Neural progenitor cell (in vitro differentiated cells): Measurements from ENCODE around the gene ROR2. TPM values are rescaled to one million over a fixed set of nuclear protein-coding genes. Genes with fewer than 3 reads are reported as not detected.
A peak's percentile ranks its signal among the peaks of the same experiment; 100 is the strongest.

Experiments used
- DNase-seq: peaks from one replicate; pipeline ENCODE4 v3.0.0-alpha.2; 2016; ENCODE audit warnings: low spot score
- H2AFZ ChIP-seq: fragments of 200-600 bp; sonication (generic); replicated peaks from 2 replicates; pipeline ENCODE4 v1.6.1; 2016; ENCODE audit warnings: antibody characterized with exemption
- H3F3A ChIP-seq: fragments of 200-600 bp; sonication (generic); 2 replicates; pipeline ENCODE4 v1.6.1; 2016; ENCODE audit warnings: antibody characterized with exemption, low read depth
- H3K27ac ChIP-seq: fragments of 200-600 bp; sonication (generic); 2 replicates; pipeline ENCODE4 v1.5.1; 2016; ENCODE audit warnings: mild to moderate bottlenecking
- H3K27me3 ChIP-seq: fragments of 200-600 bp; sonication (generic); 2 replicates; pipeline ENCODE4 v1.6.1; 2016; ENCODE audit warnings: mild to moderate bottlenecking, moderate library complexity
- H3K36me3 ChIP-seq: fragments of 200-600 bp; sonication (generic); 2 replicates; pipeline ENCODE4 v1.5.1; 2016
- H3K4me1 ChIP-seq: fragments of 200-600 bp; sonication (generic); 2 replicates; pipeline ENCODE4 v1.6.1; 2016; ENCODE audit warnings: mixed run types
- H3K4me2 ChIP-seq: fragments of 200-600 bp; sonication (generic); 2 replicates; pipeline ENCODE4 v1.6.1; 2016
- H3K4me3 ChIP-seq: fragments of 200-600 bp; sonication (generic); 2 replicates; pipeline ENCODE4 v1.5.1; 2016
- H3K79me2 ChIP-seq: fragments of 200-600 bp; sonication (generic); 2 replicates; pipeline ENCODE4 v1.6.1; 2016; ENCODE audit warnings: low read depth
- H3K9ac ChIP-seq: fragments of 200-600 bp; sonication (generic); 2 replicates; pipeline ENCODE4 v1.6.1; 2016
- H3K9me3 ChIP-seq: fragments of 200-600 bp; sonication (generic); 2 replicates; pipeline ENCODE4 v1.5.1; 2016; ENCODE audit warnings: low read depth
- H4K20me1 ChIP-seq: fragments of 200-600 bp; sonication (generic); 2 replicates; pipeline ENCODE4 v1.6.1; 2016; ENCODE audit warnings: low read depth
- H3K27ac Mint-ChIP-seq: 3 replicates; pipeline ENCODE4 v1.8.0; 2021; ENCODE audit warnings: mixed read lengths
- H3K27me3 Mint-ChIP-seq: 2 replicates; pipeline ENCODE4 v1.8.0; 2022; ENCODE audit warnings: low read depth, mild to moderate bottlenecking, inconsistent platforms, moderate library complexity, mixed read lengths; ENCODE audit not compliant: insufficient read depth
- H3K36me3 Mint-ChIP-seq: 3 replicates; pipeline ENCODE4 v1.8.0; 2021; ENCODE audit warnings: mixed read lengths
- H3K4me1 Mint-ChIP-seq: 3 replicates; pipeline ENCODE4 v1.8.0; 2021; ENCODE audit warnings: mixed read lengths
- H3K4me3 Mint-ChIP-seq: 3 replicates; pipeline ENCODE4 v1.8.0; 2021; ENCODE audit warnings: mild to moderate bottlenecking, moderate library complexity, mixed read lengths
- H3K9me3 Mint-ChIP-seq: 3 replicates; pipeline ENCODE4 v1.8.0; 2020; ENCODE audit warnings: mixed read lengths
- CTCF ChIP-seq: fragments of 200-600 bp; sonication (generic); IDR thresholded peaks from 2 replicates; pipeline ENCODE4 v1.5.1; 2017; ENCODE audit warnings: antibody characterized with exemption, mild to moderate bottlenecking
- EZH2 ChIP-seq: fragments of 200-600 bp; sonication (generic); IDR thresholded peaks from 2 replicates; pipeline ENCODE4 v1.6.1; 2017; ENCODE audit warnings: antibody characterized with exemption, mild to moderate bottlenecking, moderate library complexity
- EZH2phosphoT487 ChIP-seq: fragments of 200-600 bp; sonication (generic); IDR thresholded peaks from 2 replicates; pipeline ENCODE4 v1.6.1; 2017; ENCODE audit warnings: antibody characterized with exemption
- total RNA-seq: library from RNA; depleted of rRNA; stranded (reverse); fragments of >200 nt; gene quantifications from 2 replicates; pipeline ENCODE4 v1.2.3, GENCODE V29; 2015; ENCODE audit warnings: low replicate concordance

ROR2 gene
- total RNA-seq, 1 donor from 2014 or later: 20.1 TPM

- Histone ChIP-seq H3K9me3 (no peaks in the 10 kb centered on the region), H3K4me2 (peak overlapping the region; percentile 69), H3K27me3 (no peaks in the 10 kb centered on the region), H4K20me1 (peaks cover 55% of the 10 kb centered on the region), H3K9ac (no peak overlapping the region), H3F3A (peaks cover 35% of the 10 kb centered on the region), H3K27ac (no peak overlapping the region), H3K79me2 (peaks cover 81% of the 10 kb centered on the region), H3K4me1 (peaks cover 53% of the 10 kb centered on the region), H3K36me3 (no peaks in the 10 kb centered on the region), H3K4me3 (no peak overlapping the region), H2AFZ (no peak overlapping the region)
- peaks cover 11% of the 10 kb centered on the region for H3K9me3 Mint-ChIP-seq
- H3K36me3 Mint-ChIP-seq: peaks cover 13% of the 10 kb centered on the region
- DNase-seq: no peak
- H3K4me1 Mint-ChIP-seq: peaks cover 63% of the 10 kb centered on the region
- peaks cover 4% of the 10 kb centered on the region for H3K27me3 Mint-ChIP-seq
- H3K4me3 Mint-ChIP-seq: peak overlapping the region; percentile 30
- peak overlapping the region; percentile 99 for H3K27ac Mint-ChIP-seq
- no peak for TF ChIP-seq EZH2phosphoT487
- TF ChIP-seq EZH2: no peak
- TF ChIP-seq CTCF: no peak
Observed at GRCh38 chr9:91856419-91856818, 93.6 kb downstream of the ROR2 start.

GRCh38 chr9:91855196-91855595 lies 94.8 kb downstream of the ROR2 start:
- peak overlapping the region; percentile 66 for H3K27ac Mint-ChIP-seq
- peaks cover 4% of the 10 kb centered on the region for H3K27me3 Mint-ChIP-seq
- TF ChIP-seq CTCF (no peak), EZH2phosphoT487 (no peak), EZH2 (no peak)
- H3K4me1 Mint-ChIP-seq: peaks cover 63% of the 10 kb centered on the region
- H3K79me2 ChIP-seq: peaks cover 72% of the 10 kb centered on the region
- no peak overlapping the region for H2AFZ ChIP-seq
- H3K9me3 ChIP-seq: no peaks in the 10 kb centered on the region
- H3F3A ChIP-seq: peaks cover 35% of the 10 kb centered on the region
- peaks cover 15% of the 10 kb centered on the region for H3K36me3 Mint-ChIP-seq
- H3K4me2 ChIP-seq: no peak overlapping the region
- H3K36me3 ChIP-seq: no peaks in the 10 kb centered on the region
- H3K4me3 Mint-ChIP-seq: no peak overlapping the region
- no peaks in the 10 kb centered on the region for H3K27me3 ChIP-seq
- H3K4me1 ChIP-seq: peaks cover 53% of the 10 kb centered on the region
- H3K9ac ChIP-seq: no peak overlapping the region
- no peak overlapping the region for H3K4me3 ChIP-seq
- no peak overlapping the region for H3K27ac ChIP-seq
- DNase-seq: no peak
- H3K9me3 Mint-ChIP-seq: peaks cover 6% of the 10 kb centered on the region
- peaks cover 55% of the 10 kb centered on the region for H4K20me1 ChIP-seq

GRCh38 chr9:91852801-91853347 lies 97.2 kb downstream of the ROR2 start:
- Histone ChIP-seq H3K27me3 (no peaks in the 10 kb centered on the region), H3K79me2 (peaks cover 56% of the 10 kb centered on the region), H3K27ac (no peak overlapping the region), H4K20me1 (peaks cover 53% of the 10 kb centered on the region), H3K4me2 (no peak overlapping the region), H3K36me3 (no peaks in the 10 kb centered on the region), H3F3A (peaks cover 26% of the 10 kb centered on the region), H2AFZ (no peak overlapping the region), H3K4me3 (no peak overlapping the region), H3K9ac (no peak overlapping the region), H3K9me3 (no peaks in the 10 kb centered on the region), H3K4me1 (peaks cover 42% of the 10 kb centered on the region)
- Mint-ChIP-seq H3K4me1 (peaks cover 68% of the 10 kb centered on the region), H3K27ac (peak overlapping the region; percentile 46), H3K9me3 (no peaks in the 10 kb centered on the region), H3K4me3 (no peak overlapping the region), H3K27me3 (peaks cover 6% of the 10 kb centered on the region), H3K36me3 (peaks cover 11% of the 10 kb centered on the region)
- no peak for TF ChIP-seq EZH2
- no peak for TF ChIP-seq EZH2phosphoT487
- no peak for TF ChIP-seq CTCF
- DNase-seq: no peak
